ENCODE results near the gene BMERB1. TPM values are rescaled to one million over a fixed set of nuclear protein-coding genes. Genes with fewer than 3 reads are reported as not detected.

Gene BMERB1
- total RNA-seq, 1 donor: 105 TPM

GRCh38 chr16:15457958-15458357 lies 23.6 kb downstream of the BMERB1 start:
- DNase-seq (ENCODE audit: low read depth): no peak
- TF ChIP-seq CTCF (IDR thresholded peaks at IDR 0.05; ENCODE audit: insufficient read depth, low read length): no peak
- no peak overlapping the region for H3K4me3 ChIP-seq (ENCODE audit: low read depth, low read length)

GRCh38 chr16:15459791-15460190 lies 25.4 kb downstream of the BMERB1 start:
- TF ChIP-seq CTCF (IDR thresholded peaks at IDR 0.05; ENCODE audit: insufficient read depth, low read length): no peak
- no peak for DNase-seq (ENCODE audit: low read depth)
- H3K4me3 ChIP-seq (ENCODE audit: low read depth, low read length): no peak overlapping the region

GRCh38 chr16:15460601-15461000 lies 26.2 kb downstream of the BMERB1 start:
- no peak overlapping the region for H3K4me3 ChIP-seq (ENCODE audit: low read depth, low read length)
- no peak for TF ChIP-seq CTCF (IDR thresholded peaks at IDR 0.05; ENCODE audit: insufficient read depth, low read length)
- DNase-seq (ENCODE audit: low read depth): no peak

- DNase-seq (ENCODE audit: low read depth): peak; percentile 34
- no peak overlapping the region for H3K4me3 ChIP-seq (ENCODE audit: low read depth, low read length)
- TF ChIP-seq CTCF (IDR thresholded peaks at IDR 0.05; ENCODE audit: insufficient read depth, low read length): no peak
These were observed 27.0 kb downstream of the BMERB1 start for GRCh38 chr16:15461376-15461775.

- DNase-seq (ENCODE audit: low read depth): no peak
- H3K4me3 ChIP-seq (ENCODE audit: low read depth, low read length): no peak overlapping the region
- no peak for TF ChIP-seq CTCF (IDR thresholded peaks at IDR 0.05; ENCODE audit: insufficient read depth, low read length)
These were observed 30.2 kb downstream of the BMERB1 start for GRCh38 chr16:15464401-15465186.

GRCh38 chr16:15466131-15466530 lies 31.7 kb downstream of the BMERB1 start:
- no peak for DNase-seq (ENCODE audit: low read depth)
- H3K4me3 ChIP-seq (ENCODE audit: low read depth, low read length): no peak overlapping the region
- TF ChIP-seq CTCF (IDR thresholded peaks at IDR 0.05; ENCODE audit: insufficient read depth, low read length): no peak
